Astrocyte (in vitro differentiated cells and primary cell): ENCODE data around the gene PRRX1. TPM values are rescaled to one million over a fixed set of nuclear protein-coding genes. Genes with fewer than 3 reads are reported as not detected.

ENCODE experiments used
- DNase-seq: peaks from one replicate; pipeline ENCODE4 v3.0.0-alpha.2; 2010; ENCODE audit warnings: low read depth
- FAIRE-seq: peaks from 2 replicates; lab custom pipeline; 2011; peaks lifted over from hg19 to GRCh38; lab: Jason Lieb, UNC
- H2AFZ ChIP-seq: 2 replicates; pipeline ENCODE4 v1.6.0; 2012; ENCODE audit warnings: low read depth, low read length, inconsistent platforms
- H3K27ac ChIP-seq: 2 replicates; pipeline ENCODE4 v1.5.1; 2011; ENCODE audit warnings: low read depth, low read length, inconsistent platforms
- H3K27me3 ChIP-seq: 2 replicates; pipeline ENCODE4 v1.6.0; 2011; ENCODE audit warnings: low read length, inconsistent platforms; ENCODE audit not compliant: insufficient read depth
- H3K36me3 ChIP-seq: 2 replicates; pipeline ENCODE4 v1.5.1; 2011; ENCODE audit warnings: low read length, inconsistent platforms; ENCODE audit not compliant: insufficient read depth
- H3K4me1 ChIP-seq: 2 replicates; pipeline ENCODE4 v1.5.1; 2011; ENCODE audit warnings: low read length, inconsistent platforms; ENCODE audit not compliant: insufficient read depth
- H3K4me2 ChIP-seq: 2 replicates; pipeline ENCODE4 v1.6.0; 2012; ENCODE audit warnings: low read length, inconsistent platforms
- H3K4me3 ChIP-seq: 2 replicates; pipeline ENCODE4 v1.5.1; 2011; ENCODE audit warnings: low read depth, mild to moderate bottlenecking, low read length, inconsistent platforms; ENCODE audit not compliant: insufficient read depth
- H3K79me2 ChIP-seq: 2 replicates; pipeline ENCODE4 v1.6.0; 2012; ENCODE audit warnings: mild to moderate bottlenecking, low read length, inconsistent platforms; ENCODE audit not compliant: insufficient read depth
- H3K9ac ChIP-seq: 2 replicates; pipeline ENCODE4 v1.6.0; 2012; ENCODE audit warnings: mild to moderate bottlenecking, low read length, inconsistent platforms
- H3K9me3 ChIP-seq: 2 replicates; pipeline ENCODE4 v1.5.1; 2012; ENCODE audit warnings: low read depth, mild to moderate bottlenecking, low read length, inconsistent platforms; ENCODE audit not compliant: insufficient read depth
- H4K20me1 ChIP-seq: 2 replicates; pipeline ENCODE4 v1.6.0; 2012; ENCODE audit warnings: low read length, inconsistent platforms; ENCODE audit not compliant: insufficient read depth
- H3K27ac Mint-ChIP-seq: one replicate; pipeline ENCODE4 v1.8.0; 2021; ENCODE audit warnings: mild to moderate bottlenecking, mixed read lengths; ENCODE audit not compliant: unreplicated experiment
- H3K27me3 Mint-ChIP-seq: one replicate; pipeline ENCODE4 v1.8.0; 2021; ENCODE audit warnings: low read depth, mixed read lengths; ENCODE audit not compliant: unreplicated experiment
- H3K36me3 Mint-ChIP-seq: one replicate; pipeline ENCODE4 v1.8.0; 2021; ENCODE audit warnings: low read depth, mixed read lengths; ENCODE audit not compliant: unreplicated experiment
- H3K4me1 Mint-ChIP-seq: one replicate; pipeline ENCODE4 v1.8.0; 2021; ENCODE audit warnings: low read depth, mixed read lengths; ENCODE audit not compliant: unreplicated experiment
- H3K4me3 Mint-ChIP-seq: one replicate; pipeline ENCODE4 v1.8.0; 2021; ENCODE audit warnings: mild to moderate bottlenecking, moderate library complexity, mixed read lengths; ENCODE audit not compliant: unreplicated experiment
- H3K9me3 Mint-ChIP-seq: one replicate; pipeline ENCODE4 v1.8.0; 2021; ENCODE audit warnings: mild to moderate bottlenecking, mixed read lengths; ENCODE audit not compliant: unreplicated experiment
- CTCF ChIP-seq: IDR thresholded peaks from 2 replicates; pipeline ENCODE4 v1.5.1; 2011; ENCODE audit warnings: low read depth, mild to moderate bottlenecking, inconsistent platforms, low read length, moderate library complexity; ENCODE audit not compliant: insufficient read depth
- EZH2 ChIP-seq: IDR thresholded peaks from 2 replicates; pipeline ENCODE4 v1.6.1; 2012; ENCODE audit warnings: mild to moderate bottlenecking, low read length, inconsistent platforms; ENCODE audit not compliant: insufficient read depth
- total RNA-seq: library from RNA; stranded (reverse); gene quantifications from 2 replicates; pipeline ENCODE4 v1.2.1, GENCODE V29; 2021

PRRX1 gene
- total RNA-seq, 1 donor from 2014 or later: 1.3 TPM

- no peak for FAIRE-seq
- TF ChIP-seq EZH2: no peak
- no peak for TF ChIP-seq CTCF
- H4K20me1 ChIP-seq: no peaks in the 10 kb centered on the region
- no peak overlapping the region for H3K4me3 ChIP-seq
- H3K79me2 ChIP-seq: no peaks in the 10 kb centered on the region
- H3K4me1 ChIP-seq: peaks cover 9% of the 10 kb centered on the region
- Mint-ChIP-seq H3K27ac (peak overlapping the region; percentile 34), H3K4me1 (peaks cover 11% of the 10 kb centered on the region), H3K9me3 (no peaks in the 10 kb centered on the region), H3K27me3 (no peaks in the 10 kb centered on the region), H3K4me3 (no peak overlapping the region), H3K36me3 (no peaks in the 10 kb centered on the region)
- no peak overlapping the region for H3K9ac ChIP-seq
- no peak for DNase-seq
- no peak overlapping the region for H3K4me2 ChIP-seq
- H3K9me3 ChIP-seq: no peaks in the 10 kb centered on the region
- no peaks in the 10 kb centered on the region for H3K27me3 ChIP-seq
- peaks cover 28% of the 10 kb centered on the region for H3K36me3 ChIP-seq
- peak overlapping the region; percentile 11 for H3K27ac ChIP-seq
- no peak overlapping the region for H2AFZ ChIP-seq
These were observed 71.7 kb downstream of the PRRX1 start for GRCh38 chr1:170735366-170736263.

GRCh38 chr1:170739803-170740202 lies 75.9 kb downstream of the PRRX1 start:
- Histone ChIP-seq H3K36me3 (peaks cover 17% of the 10 kb centered on the region), H3K9ac (no peak overlapping the region), H3K27me3 (no peaks in the 10 kb centered on the region), H3K4me1 (peaks cover 3% of the 10 kb centered on the region), H3K9me3 (peaks cover 5% of the 10 kb centered on the region), H2AFZ (no peak overlapping the region), H3K4me2 (no peak overlapping the region), H4K20me1 (no peaks in the 10 kb centered on the region), H3K4me3 (no peak overlapping the region), H3K27ac (no peak overlapping the region), H3K79me2 (no peaks in the 10 kb centered on the region)
- peaks cover 2% of the 10 kb centered on the region for H3K36me3 Mint-ChIP-seq
- no peak overlapping the region for H3K4me3 Mint-ChIP-seq
- TF ChIP-seq CTCF (no peak), EZH2 (no peak)
- DNase-seq (no peak), FAIRE-seq (no peak)
- H3K27ac Mint-ChIP-seq: no peak overlapping the region
- H3K9me3 Mint-ChIP-seq: peaks cover 12% of the 10 kb centered on the region
- peaks cover 6% of the 10 kb centered on the region for H3K4me1 Mint-ChIP-seq
- H3K27me3 Mint-ChIP-seq: no peaks in the 10 kb centered on the region

- Mint-ChIP-seq H3K27me3 (no peaks in the 10 kb centered on the region), H3K36me3 (peaks cover 2% of the 10 kb centered on the region), H3K4me3 (no peak overlapping the region), H3K27ac (no peak overlapping the region), H3K4me1 (no peaks in the 10 kb centered on the region), H3K9me3 (peaks cover 12% of the 10 kb centered on the region)
- Histone ChIP-seq H3K27me3 (no peaks in the 10 kb centered on the region), H3K36me3 (peaks cover 6% of the 10 kb centered on the region), H2AFZ (no peak overlapping the region), H3K9me3 (peaks cover 5% of the 10 kb centered on the region), H3K9ac (no peak overlapping the region), H3K4me3 (no peak overlapping the region), H3K27ac (no peak overlapping the region), H3K4me2 (no peak overlapping the region), H4K20me1 (no peaks in the 10 kb centered on the region), H3K4me1 (no peaks in the 10 kb centered on the region), H3K79me2 (no peaks in the 10 kb centered on the region)
- DNase-seq (no peak), FAIRE-seq (no peak)
- no peak for TF ChIP-seq CTCF
- no peak for TF ChIP-seq EZH2
These were observed 77.7 kb downstream of the PRRX1 start for GRCh38 chr1:170741678-170742077.
